GM21786 (cell line): ENCODE measurements around the gene SBNO2.

Experiments used
- ATAC-seq: cut with Tn5 transposase; IDR thresholded peaks from one replicate; pipeline ENCODE4 v1.9.1; 2021; ENCODE audit not compliant: unreplicated experiment

Gene SBNO2

DNA sequence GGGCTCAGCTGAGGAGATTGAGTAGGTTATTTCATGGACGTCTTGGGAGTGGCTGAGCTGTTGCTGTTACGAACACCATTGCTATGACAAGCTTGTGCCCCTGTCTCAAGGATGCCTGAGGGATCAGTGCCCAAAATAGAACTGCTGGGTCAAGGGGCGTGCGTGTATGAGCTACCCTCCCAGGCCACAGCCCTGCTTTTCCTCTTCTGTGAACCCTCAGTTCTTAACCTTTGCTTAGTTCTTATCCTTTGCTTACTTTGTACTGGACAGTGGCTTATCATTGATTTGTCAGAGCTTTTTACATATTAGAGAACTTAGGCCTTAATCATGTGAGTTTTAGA, 98.1 kb downstream of the SBNO2 start:
- no peak for ATAC-seq

DNA sequence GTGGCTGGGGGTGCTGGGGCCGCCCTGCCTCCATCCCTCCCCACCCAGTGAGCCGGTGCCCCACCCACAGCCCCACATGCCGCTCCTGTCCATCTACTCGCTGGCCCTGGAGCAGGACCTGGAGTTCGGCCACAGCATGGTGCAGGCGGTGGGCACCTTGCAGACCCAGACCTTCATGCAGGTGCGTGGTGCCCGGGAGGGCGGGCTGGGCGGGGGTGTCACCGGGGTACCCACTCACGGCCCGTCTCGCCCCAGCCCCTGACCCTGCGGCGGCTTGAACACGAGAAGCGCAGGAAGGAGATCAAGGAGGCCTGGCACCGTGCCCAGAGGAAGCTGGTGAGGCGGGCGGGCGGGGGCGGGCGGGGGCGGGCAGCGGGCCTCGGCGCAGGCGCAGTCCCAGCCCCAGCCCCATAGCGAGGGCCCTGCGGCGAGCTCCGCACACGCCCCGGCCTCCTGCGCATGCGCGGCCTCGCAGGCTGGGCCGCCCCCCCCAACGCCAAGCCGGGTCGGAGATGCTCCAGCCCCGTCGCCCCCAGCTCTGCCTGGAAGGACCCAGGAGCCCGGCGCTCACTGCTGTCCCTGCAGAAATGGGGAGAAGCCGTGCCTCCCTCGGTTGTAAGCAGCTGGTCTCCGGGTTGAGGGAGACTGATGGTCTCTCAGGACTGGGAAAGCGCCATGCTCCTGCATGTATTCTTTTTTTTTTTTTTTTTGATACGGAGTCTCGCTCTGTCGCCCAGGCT, 99.4 kb downstream of the SBNO2 start:
- no peak for ATAC-seq

- ATAC-seq: no peak
Observed at GRCh38 chr19:1073956-1074517, 100.0 kb downstream of the SBNO2 start.

GRCh38 chr19:1073063-1073955, 100.8 kb downstream of the SBNO2 start:
- no peak for ATAC-seq

DNA sequence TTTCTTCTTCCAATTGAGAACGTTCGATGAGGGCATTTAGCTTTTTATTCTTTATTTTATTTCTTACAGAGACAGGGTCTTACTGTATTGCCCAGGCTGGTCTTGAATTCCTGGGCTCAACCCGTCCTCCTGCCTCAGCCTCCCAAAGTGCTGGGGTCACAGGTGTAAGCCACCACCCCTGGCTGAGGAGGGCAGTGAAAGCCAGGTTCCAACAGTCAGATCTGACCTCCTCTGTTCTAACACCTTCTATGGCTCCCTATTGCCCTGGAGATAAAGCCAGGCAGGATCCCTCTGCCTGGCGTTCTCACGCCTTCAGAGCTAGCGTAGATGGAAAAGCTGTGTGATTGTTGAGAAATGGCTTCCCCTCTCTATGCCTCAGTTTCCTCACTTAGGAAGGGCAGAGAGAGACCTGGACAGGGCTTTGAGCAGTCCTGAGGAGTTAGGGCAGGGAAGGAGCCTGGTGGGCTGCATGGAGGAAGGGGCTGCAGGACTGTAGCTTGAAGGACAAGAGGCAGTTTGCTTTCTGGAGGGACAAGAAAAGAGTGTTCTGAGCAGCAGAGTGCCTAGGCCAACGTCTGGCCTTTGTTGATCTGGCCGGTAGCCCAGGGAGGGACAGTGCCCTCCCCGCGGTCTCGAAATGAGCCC, 101.6 kb downstream of the SBNO2 start:
- ATAC-seq: no peak

GRCh38 chr19:1070931-1071791, 102.9 kb downstream of the SBNO2 start:
- no peak for ATAC-seq

DNA sequence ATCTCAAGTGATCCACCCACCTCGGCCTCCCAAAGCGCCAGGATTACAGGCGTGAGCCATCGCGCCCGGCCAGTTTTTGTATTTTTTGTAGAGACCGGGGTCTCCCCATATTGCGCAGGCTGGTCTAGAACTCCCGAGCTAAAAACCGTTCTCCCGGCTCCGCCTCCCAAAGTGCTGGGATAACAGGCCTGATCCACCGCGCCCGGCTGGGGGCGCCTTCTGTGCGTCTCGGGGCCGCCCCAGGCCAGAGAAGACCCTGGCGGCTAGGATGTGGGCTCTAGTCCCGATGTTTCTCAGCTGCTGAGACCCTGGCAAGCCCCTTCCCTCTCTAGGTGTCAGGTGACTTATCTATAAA, 103.5 kb downstream of the SBNO2 start:
- no peak for ATAC-seq

DNA sequence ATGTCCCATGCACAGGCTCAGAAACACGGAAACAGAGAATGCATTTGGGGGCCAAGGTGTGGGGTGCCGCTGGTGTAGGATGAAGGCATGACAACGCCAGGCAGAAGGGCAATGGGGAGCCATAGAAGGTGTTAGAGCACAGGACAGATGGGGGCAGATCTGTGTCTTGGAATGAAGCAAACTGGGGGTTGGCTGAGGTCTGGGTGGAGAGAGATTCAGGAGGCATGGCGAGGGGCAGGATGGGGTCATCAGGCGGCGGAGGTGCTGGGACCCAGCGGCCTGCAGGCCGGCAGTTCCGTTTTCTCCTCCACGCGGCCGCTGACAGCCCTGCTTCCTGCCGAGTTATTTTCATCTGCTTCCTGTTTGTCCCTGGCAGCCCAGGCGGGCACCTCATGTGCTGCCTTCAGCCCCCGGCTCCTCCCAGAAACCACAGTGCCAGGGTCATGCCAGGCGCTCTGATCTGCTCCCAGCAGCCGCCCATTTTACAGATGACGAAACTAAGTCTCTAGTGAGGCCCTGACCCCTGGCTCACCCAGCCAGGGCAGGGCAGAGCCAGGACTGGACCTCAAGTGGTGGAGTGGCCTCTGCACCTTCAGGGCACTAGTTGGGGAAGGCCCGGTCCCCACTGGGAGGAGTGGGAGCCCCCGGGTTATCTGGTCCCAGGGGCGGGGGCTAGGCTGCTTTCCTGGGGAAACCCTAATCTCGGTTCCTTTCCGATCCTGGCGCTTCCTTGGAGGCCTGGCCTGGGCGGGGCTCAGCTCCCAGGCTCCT, 104.9 kb downstream of the SBNO2 start:
- no peak for ATAC-seq

DNA sequence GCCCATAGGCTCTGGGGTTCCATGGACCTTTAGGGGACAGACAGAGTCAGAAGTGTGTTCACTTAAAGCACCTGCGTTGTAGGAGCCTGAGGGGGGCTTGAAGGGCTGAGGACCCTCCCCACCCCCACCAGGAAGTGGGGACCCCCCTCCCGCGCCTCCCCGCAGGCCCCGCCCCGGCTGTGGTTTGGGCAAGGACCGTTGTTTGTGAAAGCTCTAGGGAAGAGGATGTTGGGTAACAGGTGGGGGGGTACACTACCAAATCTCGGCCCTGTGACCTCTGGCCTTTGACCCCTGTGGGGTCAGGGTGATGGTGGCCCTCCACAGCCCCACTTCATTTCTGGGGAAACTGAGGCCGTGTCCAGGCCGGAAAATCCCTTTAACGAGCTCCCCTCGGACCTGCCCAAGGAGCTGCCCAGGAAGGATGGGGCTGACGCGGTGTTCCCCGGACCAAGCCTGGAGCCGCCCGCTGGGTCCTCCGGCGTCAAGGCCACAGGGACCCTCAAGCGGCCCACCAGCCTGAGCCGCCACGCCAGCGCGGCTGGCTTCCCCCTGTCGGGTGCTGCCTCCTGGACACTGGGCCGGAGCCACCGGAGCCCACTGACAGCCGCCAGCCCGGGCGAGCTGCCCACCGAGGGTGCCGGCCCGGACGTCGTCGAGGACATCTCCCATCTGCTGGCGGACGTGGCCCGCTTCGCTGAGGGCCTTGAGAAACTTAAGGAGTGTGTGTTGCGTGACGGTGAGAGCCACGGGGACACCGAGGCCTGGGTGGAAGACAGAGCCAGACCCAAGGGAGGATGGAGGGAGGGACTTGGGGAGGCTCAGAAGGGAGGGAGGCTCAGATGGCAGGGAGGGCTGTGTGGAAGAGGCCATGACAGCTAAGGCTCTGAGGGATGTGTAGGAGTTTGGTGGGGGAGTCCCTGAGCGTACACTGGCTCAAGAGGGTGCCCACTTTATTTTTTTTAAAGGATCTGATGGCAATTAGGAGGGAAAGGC, 105.8 kb downstream of the SBNO2 start:
- ATAC-seq: no peak

DNA sequence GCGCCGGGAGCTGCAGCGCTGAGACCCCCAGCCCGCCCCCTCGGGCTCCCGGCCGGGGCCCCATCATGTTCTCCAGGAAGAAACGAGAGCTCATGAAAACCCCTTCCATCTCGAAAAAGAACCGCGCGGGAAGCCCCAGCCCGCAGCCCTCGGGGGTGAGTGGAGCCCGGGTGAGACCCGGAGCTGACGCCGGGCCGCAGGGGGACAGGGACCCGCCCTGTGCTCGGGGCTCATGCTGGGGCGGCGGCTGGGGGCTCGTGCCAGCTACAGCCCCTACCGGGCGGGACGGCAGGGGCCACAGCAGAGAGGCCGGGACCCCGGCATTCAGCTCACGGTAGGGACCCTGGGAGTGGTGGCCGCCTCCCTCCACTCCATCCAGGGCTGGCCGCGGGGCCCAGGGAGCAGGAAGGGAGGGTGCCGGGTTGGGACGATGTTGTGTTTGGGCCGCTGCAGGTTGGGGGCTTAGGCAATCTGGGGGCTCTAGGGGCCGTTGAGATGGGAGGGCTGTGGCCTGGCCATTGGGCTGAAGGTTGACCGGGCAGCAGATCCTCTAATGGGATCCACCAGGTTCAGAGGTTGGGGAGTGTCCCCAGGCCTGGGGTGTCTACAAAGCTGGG, 106.6 kb downstream of the SBNO2 start:
- ATAC-seq: no peak

GRCh38 chr19:1066748-1067340, 107.2 kb downstream of the SBNO2 start, which contains the start of gene ARHGAP45:
Gene ARHGAP45, plus strand, starts transcription at chr19:1067167. Its CDS starts 239 bp downstream, at chr19:1067406.
- ATAC-seq: no peak

DNA sequence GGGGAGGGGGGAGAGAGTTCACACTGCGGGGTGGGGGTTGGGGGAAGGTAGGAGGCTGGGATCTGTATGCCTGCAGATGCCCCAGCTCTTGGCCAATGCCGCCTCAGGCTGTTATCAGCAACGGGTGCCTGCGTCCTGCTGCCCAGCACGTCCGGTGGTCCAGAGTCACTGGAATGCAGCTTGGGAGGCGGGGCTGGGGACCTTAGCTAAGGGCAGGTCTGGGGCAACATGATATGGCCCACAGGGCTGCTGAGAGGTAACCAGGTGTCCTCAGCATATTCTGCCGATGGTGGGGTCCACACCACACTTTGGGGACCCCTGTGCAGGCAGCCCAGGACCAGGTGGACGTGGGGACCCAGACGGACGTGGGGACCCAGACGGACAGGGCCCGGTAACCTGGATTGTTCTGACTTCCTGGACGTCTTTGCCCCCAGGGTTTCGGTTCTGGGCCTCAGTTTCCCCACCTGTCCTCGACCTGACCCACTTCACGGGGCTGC, 107.8 kb downstream of the SBNO2 start:
- ATAC-seq: no peak

- no peak for ATAC-seq
Observed at GRCh38 chr19:1065606-1066109, 108.4 kb downstream of the SBNO2 start.

DNA sequence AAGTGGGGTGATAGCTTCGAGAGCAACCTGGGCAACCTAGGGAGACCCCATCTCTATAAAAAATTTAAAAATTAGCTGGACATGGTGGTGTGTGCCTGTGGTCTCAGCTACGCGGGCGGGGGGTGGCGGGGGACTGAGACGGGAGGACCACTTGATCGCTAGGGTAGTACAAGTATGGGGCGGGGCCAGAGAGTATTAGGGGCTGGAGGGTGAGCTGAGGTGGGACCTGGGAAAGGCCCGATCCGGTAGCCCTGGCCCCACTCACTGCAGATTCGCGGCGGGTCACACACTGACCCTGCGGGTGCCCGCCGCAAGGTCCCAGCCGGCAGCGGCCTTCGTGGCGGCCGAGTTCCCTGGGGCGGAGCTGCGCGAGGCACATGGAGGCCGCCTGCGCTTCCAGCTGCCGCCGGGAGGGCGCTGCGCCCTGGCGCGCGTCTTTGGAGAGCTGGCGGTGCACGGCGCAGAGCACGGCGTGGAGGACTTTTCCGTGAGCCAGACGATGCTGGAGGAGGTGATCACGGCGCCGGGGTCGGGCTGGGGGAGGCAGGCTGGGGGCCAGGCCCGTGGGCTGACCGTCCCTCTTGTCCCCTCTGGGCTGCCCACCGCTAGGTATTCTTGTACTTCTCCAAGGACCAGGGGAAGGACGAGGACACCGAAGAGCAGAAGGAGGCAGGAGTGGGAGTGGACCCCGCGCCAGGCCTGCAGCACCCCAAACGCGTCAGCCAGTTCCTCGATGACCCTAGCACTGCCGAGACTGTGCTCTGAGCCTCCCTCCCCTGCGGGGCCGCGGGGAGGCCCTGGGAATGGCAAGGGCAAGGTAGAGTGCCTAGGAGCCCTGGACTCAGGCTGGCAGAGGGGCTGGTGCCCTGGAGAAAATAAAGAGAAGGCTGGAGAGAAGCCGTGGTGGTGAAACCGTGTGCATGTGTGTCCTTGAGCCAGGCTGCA, 109.1 kb downstream of the SBNO2 start:
- no peak for ATAC-seq

DNA sequence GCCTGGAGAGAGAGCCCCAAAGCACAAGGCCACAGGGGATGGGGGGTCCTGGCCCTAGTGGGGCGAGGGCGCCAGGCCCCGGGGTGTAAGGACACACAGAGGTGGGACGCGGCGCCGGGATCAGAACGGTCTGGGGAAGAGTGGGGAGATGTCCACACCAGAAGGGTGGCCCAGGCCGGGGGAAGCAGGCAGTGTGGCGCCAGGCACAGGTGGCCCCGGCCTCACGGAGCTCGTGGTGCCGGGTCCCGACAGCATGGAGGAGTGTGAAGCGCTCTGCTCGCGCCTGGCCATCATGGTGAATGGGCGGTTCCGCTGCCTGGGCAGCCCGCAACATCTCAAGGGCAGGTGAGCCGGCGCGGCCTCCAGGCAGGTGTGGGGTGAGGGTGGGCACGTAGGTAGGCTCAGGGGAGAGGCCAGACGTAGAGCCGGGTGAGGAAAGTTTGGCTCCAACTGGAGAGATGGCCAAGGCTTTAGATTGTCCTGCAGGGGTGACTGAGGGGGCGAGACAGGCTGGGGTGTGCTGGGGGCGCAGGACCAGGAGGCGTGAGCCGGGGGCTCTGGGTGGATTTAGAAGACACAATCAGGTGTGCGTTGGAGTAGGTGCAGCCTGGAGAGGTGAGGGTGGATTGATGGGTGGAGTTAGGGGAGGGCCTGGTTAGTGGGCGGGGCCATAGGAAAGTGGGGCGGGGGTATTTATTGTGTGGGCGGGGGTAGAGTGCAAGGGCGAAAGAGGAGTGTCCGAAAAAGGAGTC, 110.0 kb downstream of the SBNO2 start:
- ATAC-seq: no peak
